ENCODE results near the gene RPL39L.

RPL39L gene

DNA sequence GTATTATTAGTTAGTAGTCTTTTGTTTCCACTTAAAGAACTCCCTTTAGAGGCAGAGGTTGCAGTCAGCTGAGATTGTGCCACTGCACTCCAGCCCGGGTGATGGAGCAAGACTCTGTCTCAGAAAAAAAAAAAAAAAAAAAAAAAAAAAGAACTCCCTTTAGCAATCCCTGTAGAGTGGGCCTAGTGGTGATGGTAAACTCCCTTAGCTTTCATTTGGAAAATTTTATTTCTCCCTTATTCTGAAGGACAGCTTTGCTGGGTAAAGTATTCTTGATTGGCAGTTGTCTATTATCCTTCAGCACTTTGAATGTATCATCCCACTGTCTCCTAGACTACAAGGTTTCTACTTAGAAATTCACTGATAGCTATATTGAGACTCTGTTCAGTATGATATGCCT lies 46.0 kb downstream of the RPL39L start:
- H3K27ac ChIP-seq: no peak overlapping the region
- H3K79me2 ChIP-seq (ENCODE audit: insufficient read depth, low read depth): no peaks in the 10 kb centered on the region
- TF ChIP-seq, protein P1, sequence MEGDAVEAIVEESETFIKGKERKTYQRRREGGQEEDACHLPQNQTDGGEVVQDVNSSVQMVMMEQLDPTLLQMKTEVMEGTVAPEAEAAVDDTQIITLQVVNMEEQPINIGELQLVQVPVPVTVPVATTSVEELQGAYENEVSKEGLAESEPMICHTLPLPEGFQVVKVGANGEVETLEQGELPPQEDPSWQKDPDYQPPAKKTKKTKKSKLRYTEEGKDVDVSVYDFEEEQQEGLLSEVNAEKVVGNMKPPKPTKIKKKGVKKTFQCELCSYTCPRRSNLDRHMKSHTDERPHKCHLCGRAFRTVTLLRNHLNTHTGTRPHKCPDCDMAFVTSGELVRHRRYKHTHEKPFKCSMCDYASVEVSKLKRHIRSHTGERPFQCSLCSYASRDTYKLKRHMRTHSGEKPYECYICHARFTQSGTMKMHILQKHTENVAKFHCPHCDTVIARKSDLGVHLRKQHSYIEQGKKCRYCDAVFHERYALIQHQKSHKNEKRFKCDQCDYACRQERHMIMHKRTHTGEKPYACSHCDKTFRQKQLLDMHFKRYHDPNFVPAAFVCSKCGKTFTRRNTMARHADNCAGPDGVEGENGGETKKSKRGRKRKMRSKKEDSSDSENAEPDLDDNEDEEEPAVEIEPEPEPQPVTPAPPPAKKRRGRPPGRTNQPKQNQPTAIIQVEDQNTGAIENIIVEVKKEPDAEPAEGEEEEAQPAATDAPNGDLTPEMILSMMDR (conservative IDR thresholded peaks at IDR 0.05; ENCODE audit: low read depth, low read length): no peak

DNA sequence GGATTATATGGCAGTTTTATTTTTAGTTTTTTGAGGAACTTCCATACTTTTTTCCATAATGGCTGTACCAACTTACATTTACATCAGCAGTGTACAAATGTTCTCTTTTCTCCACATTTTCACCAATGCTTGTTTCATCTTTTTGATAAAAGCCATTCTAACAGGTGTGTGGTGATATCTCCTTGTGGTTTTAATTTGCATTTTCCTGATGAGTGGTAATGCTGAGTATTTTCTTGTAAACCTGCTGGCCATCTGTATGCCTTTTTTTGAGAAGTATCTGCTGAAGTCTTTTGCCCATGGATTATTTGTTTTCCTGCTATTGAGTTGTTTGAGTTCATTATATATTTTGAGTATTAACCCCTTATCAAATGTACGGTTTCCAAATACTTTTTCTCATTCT lies 50.6 kb downstream of the RPL39L start:
- Histone ChIP-seq H2AFZ (ENCODE audit: low read depth) (no peak overlapping the region), H3K9ac (no peak overlapping the region), H3K27me3 (ENCODE audit: insufficient read depth, low read depth) (no peaks in the 10 kb centered on the region), H3K79me2 (ENCODE audit: insufficient read depth, low read depth) (no peaks in the 10 kb centered on the region), H4K20me1 (ENCODE audit: insufficient read depth) (no peaks in the 10 kb centered on the region), H3K4me2 (no peak overlapping the region), H3K4me3 (IDR thresholded peaks at IDR 0.05; ENCODE audit: insufficient read depth, low read depth, low read length) (no peak overlapping the region), H3K36me3 (ENCODE audit: insufficient read depth) (no peaks in the 10 kb centered on the region), H3K4me1 (ENCODE audit: low read depth, poor library complexity, severe bottlenecking) (peaks cover 11% of the 10 kb centered on the region), H3K27ac (no peak overlapping the region)
- TF ChIP-seq, protein P1 (conservative IDR thresholded peaks at IDR 0.05; ENCODE audit: low read depth, low read length): no peak

More for the DNA sequence above, 46.0 kb downstream of the RPL39L start:
- H2AFZ ChIP-seq (ENCODE audit: low read depth): no peak overlapping the region
- no peaks in the 10 kb centered on the region for H4K20me1 ChIP-seq (ENCODE audit: insufficient read depth)
- no peak overlapping the region for H3K4me2 ChIP-seq
- H3K36me3 ChIP-seq (ENCODE audit: insufficient read depth): no peaks in the 10 kb centered on the region
- no peak overlapping the region for H3K4me3 ChIP-seq (IDR thresholded peaks at IDR 0.05; ENCODE audit: insufficient read depth, low read depth, low read length)
- H3K27me3 ChIP-seq (ENCODE audit: insufficient read depth, low read depth): no peaks in the 10 kb centered on the region
- no peak overlapping the region for H3K9ac ChIP-seq
- peaks cover 11% of the 10 kb centered on the region for H3K4me1 ChIP-seq (ENCODE audit: low read depth, poor library complexity, severe bottlenecking)

DNA sequence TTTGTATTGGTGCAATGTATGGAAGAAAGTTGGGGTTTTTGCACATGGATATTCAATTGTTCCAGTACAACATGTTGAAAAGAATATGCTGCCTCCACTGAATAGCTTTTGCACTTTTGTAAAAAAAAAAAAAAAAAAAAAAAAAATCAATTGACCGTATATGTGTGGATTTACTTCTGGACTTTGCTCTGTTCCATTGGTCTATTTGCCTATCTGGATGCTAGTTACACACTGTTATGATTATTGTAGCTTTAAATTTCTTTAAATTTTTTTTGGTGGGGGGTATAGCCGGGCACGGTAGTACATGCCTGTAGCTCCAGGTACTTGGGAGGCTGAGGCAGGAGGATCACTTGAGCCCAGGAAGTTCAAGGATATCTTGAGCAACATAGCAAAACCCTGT lies 52.5 kb downstream of the RPL39L start:
- Histone ChIP-seq H3K4me3 (IDR thresholded peaks at IDR 0.05; ENCODE audit: insufficient read depth, low read depth, low read length) (no peak overlapping the region), H3K27ac (no peak overlapping the region), H3K36me3 (ENCODE audit: insufficient read depth) (no peaks in the 10 kb centered on the region), H3K27me3 (ENCODE audit: insufficient read depth, low read depth) (no peaks in the 10 kb centered on the region), H3K4me2 (no peak overlapping the region), H3K79me2 (ENCODE audit: insufficient read depth, low read depth) (no peaks in the 10 kb centered on the region), H3K9ac (no peak overlapping the region), H3K4me1 (ENCODE audit: low read depth, poor library complexity, severe bottlenecking) (peaks cover 11% of the 10 kb centered on the region), H2AFZ (ENCODE audit: low read depth) (no peak overlapping the region), H4K20me1 (ENCODE audit: insufficient read depth) (no peaks in the 10 kb centered on the region)
- TF ChIP-seq, protein P1 (conservative IDR thresholded peaks at IDR 0.05; ENCODE audit: low read depth, low read length): no peak

DNA sequence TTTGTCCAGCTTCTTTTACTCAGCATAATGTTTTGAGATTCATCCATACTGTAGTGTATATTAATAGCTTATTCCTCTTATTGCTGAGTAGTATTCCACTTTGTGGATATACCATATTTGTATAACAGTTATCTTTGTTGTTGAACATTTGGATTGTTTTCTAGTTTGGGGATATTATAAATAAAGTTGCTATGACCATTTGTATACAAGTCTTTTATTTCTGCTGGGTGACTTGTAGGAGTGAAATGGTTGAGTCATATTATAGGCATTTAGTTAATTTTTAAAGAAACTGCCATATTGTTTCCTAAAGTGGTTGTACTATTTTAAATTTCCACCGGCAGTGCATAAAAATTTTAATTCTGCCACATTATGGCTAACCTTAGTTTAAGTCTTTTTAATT lies 53.4 kb downstream of the RPL39L start:
- TF ChIP-seq, protein P1 (conservative IDR thresholded peaks at IDR 0.05; ENCODE audit: low read depth, low read length): no peak
- Histone ChIP-seq H3K27me3 (ENCODE audit: insufficient read depth, low read depth) (no peaks in the 10 kb centered on the region), H3K4me3 (IDR thresholded peaks at IDR 0.05; ENCODE audit: insufficient read depth, low read depth, low read length) (no peak overlapping the region), H3K36me3 (ENCODE audit: insufficient read depth) (no peaks in the 10 kb centered on the region), H3K27ac (no peak overlapping the region), H3K79me2 (ENCODE audit: insufficient read depth, low read depth) (no peaks in the 10 kb centered on the region), H3K4me1 (ENCODE audit: low read depth, poor library complexity, severe bottlenecking) (peaks cover 11% of the 10 kb centered on the region), H2AFZ (ENCODE audit: low read depth) (no peak overlapping the region), H3K9ac (no peak overlapping the region), H3K4me2 (no peak overlapping the region), H4K20me1 (ENCODE audit: insufficient read depth) (no peaks in the 10 kb centered on the region)
